ENCODE results near the gene BTBD9. TPM values are rescaled to one million over a fixed set of nuclear protein-coding genes. Genes with fewer than 3 reads are reported as not detected.

BTBD9 gene
- polyA plus RNA-seq, 1 donor (not counting 4 experiments of a cell fraction or from before 2014, with no cell fraction given), result 6.8 TPM

DNA sequence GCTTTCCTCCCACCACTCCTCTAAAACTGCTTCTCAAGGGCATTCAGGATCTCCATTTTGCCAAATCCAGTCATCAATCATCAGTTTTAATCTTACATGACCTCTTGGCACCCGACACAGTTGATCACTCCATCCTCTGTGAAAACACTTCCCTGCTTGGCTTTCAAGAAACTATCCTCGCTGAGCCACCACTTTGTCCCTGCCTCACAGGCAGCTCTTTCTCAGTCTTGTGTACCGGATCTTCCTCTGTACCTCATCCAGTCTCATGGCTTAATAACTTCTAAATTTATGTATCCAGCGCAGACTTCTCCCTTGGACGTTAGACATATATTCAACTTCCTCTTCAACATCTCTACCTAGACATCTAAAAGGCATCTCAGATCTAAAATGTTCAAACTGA is 89.9 kb downstream of the BTBD9 start:
- no peaks in the 10 kb centered on the region for H4K20me1 ChIP-seq (ENCODE audit: control insufficient read depth, extremely low read depth, insufficient read depth, low read length)
- DNase-seq (ENCODE audit: low read depth, low spot score) (no peak), FAIRE-seq (no peak)
- no peak overlapping the region for H3K27ac ChIP-seq (ENCODE audit: control insufficient read depth, insufficient read depth, low read length)
- no peak overlapping the region for H3K9ac ChIP-seq (ENCODE audit: control insufficient read depth, extremely low read depth, insufficient read depth, low read length)
- TF ChIP-seq EZH2 (IDR thresholded peaks at IDR 0.05; ENCODE audit: low read length), result no peak
- TF ChIP-seq, protein P1, sequence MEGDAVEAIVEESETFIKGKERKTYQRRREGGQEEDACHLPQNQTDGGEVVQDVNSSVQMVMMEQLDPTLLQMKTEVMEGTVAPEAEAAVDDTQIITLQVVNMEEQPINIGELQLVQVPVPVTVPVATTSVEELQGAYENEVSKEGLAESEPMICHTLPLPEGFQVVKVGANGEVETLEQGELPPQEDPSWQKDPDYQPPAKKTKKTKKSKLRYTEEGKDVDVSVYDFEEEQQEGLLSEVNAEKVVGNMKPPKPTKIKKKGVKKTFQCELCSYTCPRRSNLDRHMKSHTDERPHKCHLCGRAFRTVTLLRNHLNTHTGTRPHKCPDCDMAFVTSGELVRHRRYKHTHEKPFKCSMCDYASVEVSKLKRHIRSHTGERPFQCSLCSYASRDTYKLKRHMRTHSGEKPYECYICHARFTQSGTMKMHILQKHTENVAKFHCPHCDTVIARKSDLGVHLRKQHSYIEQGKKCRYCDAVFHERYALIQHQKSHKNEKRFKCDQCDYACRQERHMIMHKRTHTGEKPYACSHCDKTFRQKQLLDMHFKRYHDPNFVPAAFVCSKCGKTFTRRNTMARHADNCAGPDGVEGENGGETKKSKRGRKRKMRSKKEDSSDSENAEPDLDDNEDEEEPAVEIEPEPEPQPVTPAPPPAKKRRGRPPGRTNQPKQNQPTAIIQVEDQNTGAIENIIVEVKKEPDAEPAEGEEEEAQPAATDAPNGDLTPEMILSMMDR (optimal IDR thresholded peaks at IDR 0.05 in 1 of 3, IDR thresholded peaks at IDR 0.05 in 1 of 3, conservative IDR thresholded peaks at IDR 0.05 in 1 of 3; ENCODE audit: extremely low read depth in 1 of 3, insufficient read depth in 2 of 3, low read length in 3 of 3), result no peak
- H3K36me3 ChIP-seq (ENCODE audit: control insufficient read depth in 2 of 2, extremely low read depth in 1 of 2, insufficient read depth in 2 of 2, low read length in 2 of 2), result no peaks in the 10 kb centered on the region
- H3K9me1 ChIP-seq (ENCODE audit: control insufficient read depth, extremely low read depth, insufficient read depth, low read length), result no peaks in the 10 kb centered on the region
- no peaks in the 10 kb centered on the region for H3K9me3 ChIP-seq (ENCODE audit: control insufficient read depth, low read depth, low read length)
- H3K27me3 ChIP-seq (ENCODE audit: control insufficient read depth, extremely low read depth, insufficient read depth, low read length), result no peaks in the 10 kb centered on the region
- no peaks in the 10 kb centered on the region for H3K79me2 ChIP-seq (ENCODE audit: control insufficient read depth, insufficient read depth, low read length)
- H3K4me1 ChIP-seq (ENCODE audit: control insufficient read depth, extremely low read depth, insufficient read depth, low read length), result peaks cover 4% of the 10 kb centered on the region
- no peak overlapping the region for H3K4me2 ChIP-seq (ENCODE audit: control insufficient read depth, extremely low read depth, insufficient read depth, low read depth, low read length)
- H3K4me3 ChIP-seq (ENCODE audit: control insufficient read depth in 2 of 3, extremely low read depth in 1 of 3, insufficient read depth in 2 of 3, low read depth in 1 of 3, low read length in 3 of 3), result no peak overlapping the region
- no peak overlapping the region for H2AFZ ChIP-seq (ENCODE audit: control insufficient read depth, low read length)
- dilution Hi-C loops (cut with MboI; ENCODE audit: extremely low pct_ligation_motif_present, low sequenced_read_pairs), result no loop called here

DNA sequence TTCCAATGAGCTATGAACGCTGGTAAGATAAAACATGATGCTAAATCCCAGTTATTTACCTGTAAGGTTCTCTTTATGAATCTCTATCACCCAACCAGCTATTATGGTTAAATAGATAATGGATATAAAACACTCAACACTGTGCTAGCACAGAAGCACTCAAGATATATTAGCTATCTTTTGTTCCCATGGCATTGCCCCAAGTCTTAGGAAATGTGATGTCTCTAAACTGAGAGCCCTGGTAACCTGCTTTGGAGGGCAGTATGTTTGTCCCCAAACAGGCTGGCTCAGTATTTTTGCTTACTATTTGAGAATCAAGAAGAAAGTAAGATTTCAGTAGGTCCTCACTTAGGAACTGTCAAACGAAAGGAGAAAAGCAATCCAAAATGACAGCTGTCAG is 90.5 kb downstream of the BTBD9 start:
- H3K27ac ChIP-seq (ENCODE audit: control insufficient read depth, insufficient read depth, low read length), result no peak overlapping the region

More for the DNA sequence above, 90.5 kb downstream of the BTBD9 start:
- Histone ChIP-seq H3K4me1 (ENCODE audit: control insufficient read depth, extremely low read depth, insufficient read depth, low read length) (no peaks in the 10 kb centered on the region), H3K9me3 (ENCODE audit: control insufficient read depth, low read depth, low read length) (no peaks in the 10 kb centered on the region), H3K4me3 (ENCODE audit: control insufficient read depth in 2 of 3, extremely low read depth in 1 of 3, insufficient read depth in 2 of 3, low read depth in 1 of 3, low read length in 3 of 3) (no peak overlapping the region), H3K4me2 (ENCODE audit: control insufficient read depth, extremely low read depth, insufficient read depth, low read depth, low read length) (no peak overlapping the region), H3K79me2 (ENCODE audit: control insufficient read depth, insufficient read depth, low read length) (no peaks in the 10 kb centered on the region), H2AFZ (ENCODE audit: control insufficient read depth, low read length) (no peak overlapping the region), H3K36me3 (ENCODE audit: control insufficient read depth in 2 of 2, extremely low read depth in 1 of 2, insufficient read depth in 2 of 2, low read length in 2 of 2) (no peaks in the 10 kb centered on the region), H3K9me1 (ENCODE audit: control insufficient read depth, extremely low read depth, insufficient read depth, low read length) (no peaks in the 10 kb centered on the region), H3K9ac (ENCODE audit: control insufficient read depth, extremely low read depth, insufficient read depth, low read length) (no peak overlapping the region), H4K20me1 (ENCODE audit: control insufficient read depth, extremely low read depth, insufficient read depth, low read length) (no peaks in the 10 kb centered on the region), H3K27me3 (ENCODE audit: control insufficient read depth, extremely low read depth, insufficient read depth, low read length) (no peaks in the 10 kb centered on the region)
- FAIRE-seq (no peak), DNase-seq (ENCODE audit: low read depth, low spot score) (no peak)
- no peak for TF ChIP-seq EZH2 (IDR thresholded peaks at IDR 0.05; ENCODE audit: low read length)
- TF ChIP-seq, protein P1 (optimal IDR thresholded peaks at IDR 0.05 in 1 of 3, IDR thresholded peaks at IDR 0.05 in 1 of 3, conservative IDR thresholded peaks at IDR 0.05 in 1 of 3; ENCODE audit: extremely low read depth in 1 of 3, insufficient read depth in 2 of 3, low read length in 3 of 3), result no peak
- dilution Hi-C loops (cut with MboI; ENCODE audit: extremely low pct_ligation_motif_present, low sequenced_read_pairs), result no loop called here
